DND-41 (cell line): ENCODE measurements around the gene IQGAP2.

Source experiments
- ATAC-seq: fragments of 200-7000 bp; cut with Tn5 transposase; 3 replicates; pipeline ENCODE4 v1.9.1; 2021; ENCODE audit warnings: low read depth; ENCODE audit not compliant: insufficient read depth
- DNase-seq: peaks from one replicate; pipeline ENCODE4 v3.0.0-alpha.2; 2020
- H2AFZ ChIP-seq: 2 replicates; pipeline ENCODE4 v1.6.0; 2012; ENCODE audit warnings: low read depth, low read length
- H3K27ac ChIP-seq: 2 replicates; pipeline ENCODE4 v1.5.1; 2012; ENCODE audit warnings: low read length, inconsistent platforms
- H3K27me3 ChIP-seq: fragments of 200-600 bp; sonication (generic); 2 replicates; pipeline ENCODE4 v1.6.0; 2012; ENCODE audit warnings: low read length, mild to moderate bottlenecking, inconsistent platforms; ENCODE audit not compliant: insufficient read depth, poor library complexity
- H3K36me3 ChIP-seq: 2 replicates; pipeline ENCODE4 v1.5.1; 2012; ENCODE audit warnings: low read length, inconsistent platforms; ENCODE audit not compliant: insufficient read depth
- H3K4me1 ChIP-seq: 2 replicates; pipeline ENCODE4 v1.5.1; 2012; ENCODE audit warnings: mild to moderate bottlenecking, low read length; ENCODE audit not compliant: insufficient read depth
- H3K4me2 ChIP-seq: 2 replicates; pipeline ENCODE4 v1.6.0; 2012; ENCODE audit warnings: mild to moderate bottlenecking, moderate library complexity, low read length, inconsistent platforms; ENCODE audit not compliant: insufficient read depth
- H3K4me3 ChIP-seq, 2 experiments: fragments of 200-600 bp in 1 of 2; shearing (Covaris generic) in 1 of 2; 2 replicates each; pipeline ENCODE4 v1.5.1; 2012 to 2016; ENCODE audit warnings: inconsistent platforms in 2 of 2, low read length in 2 of 2, mild to moderate bottlenecking in 2 of 2, low read depth in 1 of 2, moderate library complexity in 1 of 2
- H3K79me2 ChIP-seq: 2 replicates; pipeline ENCODE4 v1.6.0; 2012; ENCODE audit warnings: low read length, inconsistent platforms; ENCODE audit not compliant: insufficient read depth
- H3K9ac ChIP-seq: 2 replicates; pipeline ENCODE4 v1.6.0; 2012; ENCODE audit warnings: low read depth, mild to moderate bottlenecking, inconsistent platforms, low read length, moderate library complexity
- H3K9me3 ChIP-seq: 2 replicates; pipeline ENCODE4 v1.5.1; 2012; ENCODE audit warnings: low read length, moderate library complexity, mild to moderate bottlenecking, inconsistent platforms; ENCODE audit not compliant: insufficient read depth, severe bottlenecking
- H4K20me1 ChIP-seq: 2 replicates; pipeline ENCODE4 v1.6.0; 2012; ENCODE audit warnings: low read length; ENCODE audit not compliant: insufficient read depth
- EZH2 ChIP-seq: IDR thresholded peaks from 3 replicates; pipeline ENCODE4 v1.6.1; 2012; ENCODE audit warnings: borderline replicate concordance, low read depth, mild to moderate bottlenecking, moderate library complexity, low read length, inconsistent platforms; ENCODE audit not compliant: severe bottlenecking
- TF ChIP-seq, protein P1 (sequence below): IDR thresholded peaks from 2 replicates; pipeline ENCODE4 v1.5.1; 2012; ENCODE audit warnings: borderline replicate concordance, low read length, moderate library complexity, mild to moderate bottlenecking; ENCODE audit not compliant: poor library complexity, severe bottlenecking; ENCODE audit errors: extremely low read depth

The IQGAP2 gene

GRCh38 chr5:76488969-76489368 lies 85.9 kb downstream of the IQGAP2 start:
- Histone ChIP-seq H3K27ac (no peak overlapping the region), H3K9me3 (no peaks in the 10 kb centered on the region), H3K9ac (no peak overlapping the region), H3K4me3 (no peak overlapping the region), H3K27me3 (no peaks in the 10 kb centered on the region), H3K4me1 (no peaks in the 10 kb centered on the region), H3K36me3 (no peaks in the 10 kb centered on the region), H2AFZ (no peak overlapping the region), H3K79me2 (no peaks in the 10 kb centered on the region), H4K20me1 (no peaks in the 10 kb centered on the region), H3K4me2 (no peak overlapping the region)
- ATAC-seq (no peak), DNase-seq (no peak)
- TF ChIP-seq, protein P1, sequence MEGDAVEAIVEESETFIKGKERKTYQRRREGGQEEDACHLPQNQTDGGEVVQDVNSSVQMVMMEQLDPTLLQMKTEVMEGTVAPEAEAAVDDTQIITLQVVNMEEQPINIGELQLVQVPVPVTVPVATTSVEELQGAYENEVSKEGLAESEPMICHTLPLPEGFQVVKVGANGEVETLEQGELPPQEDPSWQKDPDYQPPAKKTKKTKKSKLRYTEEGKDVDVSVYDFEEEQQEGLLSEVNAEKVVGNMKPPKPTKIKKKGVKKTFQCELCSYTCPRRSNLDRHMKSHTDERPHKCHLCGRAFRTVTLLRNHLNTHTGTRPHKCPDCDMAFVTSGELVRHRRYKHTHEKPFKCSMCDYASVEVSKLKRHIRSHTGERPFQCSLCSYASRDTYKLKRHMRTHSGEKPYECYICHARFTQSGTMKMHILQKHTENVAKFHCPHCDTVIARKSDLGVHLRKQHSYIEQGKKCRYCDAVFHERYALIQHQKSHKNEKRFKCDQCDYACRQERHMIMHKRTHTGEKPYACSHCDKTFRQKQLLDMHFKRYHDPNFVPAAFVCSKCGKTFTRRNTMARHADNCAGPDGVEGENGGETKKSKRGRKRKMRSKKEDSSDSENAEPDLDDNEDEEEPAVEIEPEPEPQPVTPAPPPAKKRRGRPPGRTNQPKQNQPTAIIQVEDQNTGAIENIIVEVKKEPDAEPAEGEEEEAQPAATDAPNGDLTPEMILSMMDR, result no peak
- no peak for TF ChIP-seq EZH2

DNA sequence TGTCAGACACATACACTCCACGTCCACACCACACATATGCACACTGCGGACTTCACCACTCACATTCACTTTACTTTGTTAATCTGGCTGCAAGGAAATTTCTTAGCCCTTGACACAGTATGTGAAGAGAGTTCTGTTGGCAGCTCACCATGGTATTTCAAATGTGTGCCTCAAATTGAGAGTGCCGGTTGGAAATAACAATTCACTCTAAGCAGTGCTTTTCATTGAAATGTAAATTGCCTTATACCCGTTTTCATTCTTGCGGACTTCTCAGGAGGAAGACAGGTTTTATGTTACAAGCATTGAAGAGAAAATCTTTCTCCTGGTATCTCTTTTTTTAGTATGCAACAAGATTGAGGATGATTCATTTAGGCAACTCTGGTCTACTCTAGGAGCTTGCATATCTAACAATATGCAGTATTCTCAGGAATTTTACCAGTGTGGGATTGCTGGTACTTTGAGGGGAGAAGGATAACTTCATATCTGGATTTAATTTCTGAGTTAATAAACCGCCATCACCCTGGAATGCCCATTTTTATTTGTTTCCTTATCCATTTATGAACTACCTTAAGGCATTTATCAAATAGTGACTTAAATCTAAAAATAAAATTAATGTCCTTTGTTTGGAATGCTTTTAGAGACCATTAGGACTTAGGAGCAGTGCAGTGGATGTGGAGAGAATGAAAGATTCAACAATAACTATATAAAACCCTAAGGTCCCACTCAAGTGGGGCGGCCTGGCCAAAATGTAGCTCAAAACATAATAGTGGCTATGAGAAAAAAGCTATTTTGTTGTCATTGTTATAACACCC lies 87.0 kb downstream of the IQGAP2 start:
- H3K27ac ChIP-seq, result no peak overlapping the region
- ATAC-seq (no peak), DNase-seq (no peak)
- no peak overlapping the region for H3K4me3 ChIP-seq
- H3K4me2 ChIP-seq, result no peak overlapping the region
- H3K4me1 ChIP-seq, result no peaks in the 10 kb centered on the region
- no peak for TF ChIP-seq EZH2
- TF ChIP-seq, protein P1, result no peak
- no peaks in the 10 kb centered on the region for H3K79me2 ChIP-seq
- H4K20me1 ChIP-seq, result no peaks in the 10 kb centered on the region
- no peak overlapping the region for H3K9ac ChIP-seq
- H3K36me3 ChIP-seq, result no peaks in the 10 kb centered on the region
- no peaks in the 10 kb centered on the region for H3K9me3 ChIP-seq
- no peak overlapping the region for H2AFZ ChIP-seq
- H3K27me3 ChIP-seq, result no peaks in the 10 kb centered on the region

GRCh38 chr5:76490960-76491359 lies 87.9 kb downstream of the IQGAP2 start:
- H3K9me3 ChIP-seq, result no peaks in the 10 kb centered on the region
- no peaks in the 10 kb centered on the region for H3K27me3 ChIP-seq
- H3K27ac ChIP-seq, result no peak overlapping the region
- H3K9ac ChIP-seq, result no peak overlapping the region
- H4K20me1 ChIP-seq, result no peaks in the 10 kb centered on the region
- no peaks in the 10 kb centered on the region for H3K36me3 ChIP-seq
- H3K4me2 ChIP-seq, result no peak overlapping the region
- ATAC-seq (no peak), DNase-seq (no peak)
- no peak overlapping the region for H2AFZ ChIP-seq
- no peaks in the 10 kb centered on the region for H3K4me1 ChIP-seq
- H3K4me3 ChIP-seq, result no peak overlapping the region
- no peaks in the 10 kb centered on the region for H3K79me2 ChIP-seq
- TF ChIP-seq, protein P1, result no peak
- TF ChIP-seq EZH2, result no peak

DNA sequence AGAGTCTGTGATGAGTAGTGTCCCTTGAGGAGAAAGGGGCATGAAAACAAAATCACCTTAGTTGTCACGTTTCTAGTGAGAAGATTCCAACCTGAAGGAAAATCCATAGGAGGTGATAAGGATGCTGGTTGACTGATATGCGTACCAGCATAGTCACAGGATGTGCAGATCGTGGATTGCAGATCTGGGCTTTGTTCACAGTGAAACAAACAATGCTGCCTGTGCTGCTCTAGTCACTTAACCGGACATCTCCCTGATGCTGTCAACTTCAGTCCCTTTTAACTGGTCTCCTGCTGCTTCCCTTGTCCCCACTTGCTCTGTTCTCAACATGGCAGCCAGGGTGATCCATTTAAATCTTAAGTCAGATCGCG lies 89.7 kb downstream of the IQGAP2 start:
- no peak for DNase-seq
- Histone ChIP-seq H3K9ac (no peak overlapping the region), H3K27ac (no peak overlapping the region), H3K79me2 (no peaks in the 10 kb centered on the region), H3K36me3 (no peaks in the 10 kb centered on the region), H3K4me2 (no peak overlapping the region), H4K20me1 (no peaks in the 10 kb centered on the region), H3K4me1 (no peaks in the 10 kb centered on the region), H2AFZ (no peak overlapping the region), H3K9me3 (no peaks in the 10 kb centered on the region), H3K4me3 (no peak overlapping the region), H3K27me3 (no peaks in the 10 kb centered on the region)
- no peak for TF ChIP-seq EZH2
- TF ChIP-seq, protein P1, result no peak
- no peak for ATAC-seq
